B cell (primary cell): ENCODE measurements around the gene TLNRD1.

Experiments
- CTCF ChIP-seq: fragments of 200-600 bp; IDR thresholded peaks from one replicate; pipeline ENCODE4 v1.8.0; 2022; ENCODE audit warnings: antibody characterized with exemption, mild to moderate bottlenecking
- EZH2 ChIP-seq: IDR thresholded peaks from 2 replicates; pipeline ENCODE4 v1.6.1; 2012; ENCODE audit warnings: borderline replicate concordance, low read depth, mild to moderate bottlenecking, moderate library complexity, low read length; ENCODE audit not compliant: insufficient read depth, poor library complexity, severe bottlenecking

GRCh38 chr15:81050805-81051204 lies 50.1 kb downstream of the TLNRD1 start:
- no peak for TF ChIP-seq CTCF
- TF ChIP-seq EZH2, result no peak
